Kidney (tissue), 14 donors: ENCODE data around the gene CDK10. TPM values are rescaled to one million over a fixed set of nuclear protein-coding genes. Genes with fewer than 3 reads are reported as not detected.
A peak's percentile ranks its signal among the peaks of the same experiment; 100 is the strongest.
"Not testable (repeated sequence)": the region's sequence is repeated elsewhere in the genome, so short reads cannot be mapped to it uniquely, and the experiment has no call there.

Source experiments
- DNase-seq, 5 donors: peaks; one replicate each; pipeline ENCODE4 v3.0.0-alpha.2; 2013 to 2020
- FAIRE-seq: peaks from 2 replicates; lab custom pipeline; 2012; peaks lifted over from hg19 to GRCh38; lab: Jason Lieb, UNC
- H3K27ac ChIP-seq, 2 donors: one replicate each; pipeline ENCODE4 v1.7.0; 2013; ENCODE audit warnings: low read depth in 2 of 2, low read length in 2 of 2, inconsistent platforms in 1 of 2
- H3K27me3 ChIP-seq: one replicate; pipeline ENCODE4 v1.7.1; 2013; ENCODE audit warnings: low read length, inconsistent platforms; ENCODE audit not compliant: control insufficient read depth, insufficient read depth
- H3K36me3 ChIP-seq, 3 donors: one replicate each; pipeline versions ENCODE4 v1.7.0 to v1.7.1; 2013; ENCODE audit warnings: low read length in 3 of 3, control low read depth in 1 of 3, inconsistent platforms in 1 of 3; ENCODE audit not compliant: insufficient read depth in 3 of 3, control insufficient read depth in 2 of 3
- H3K4me1 ChIP-seq, 3 donors: one replicate each; pipeline versions ENCODE4 v1.7.0 to v1.7.1; 2013; ENCODE audit warnings: low read length in 3 of 3, inconsistent platforms in 1 of 3, low read depth in 1 of 3; ENCODE audit not compliant: control insufficient read depth in 2 of 3, insufficient read depth in 2 of 3
- H3K4me3 ChIP-seq, 3 donors: one replicate each; pipeline versions ENCODE4 v1.7.0 to v1.8.1; 2013; ENCODE audit warnings: low read length in 3 of 3, control low read depth in 1 of 3, inconsistent platforms in 1 of 3
- H3K9ac ChIP-seq, 3 donors: one replicate each; pipeline versions ENCODE4 v1.7.0 to v1.7.1; 2013; ENCODE audit warnings: low read length in 3 of 3, control low read depth in 1 of 3, inconsistent platforms in 1 of 3
- H3K9me3 ChIP-seq, 3 donors: one replicate each; pipeline versions ENCODE4 v1.7.0 to v1.7.1; 2013; ENCODE audit warnings: low read length in 3 of 3, control low read depth in 1 of 3, inconsistent platforms in 1 of 3; ENCODE audit not compliant: control insufficient read depth in 2 of 3, insufficient read depth in 1 of 3
- intact Hi-C: fragments of 100-400 bp; cut with DNase I; formaldehyde crosslinking; loops from one replicate; pipeline ENCODE4 v1.11.1; 2022
- polyA plus RNA-seq: library from polyadenylated mRNA; stranded (reverse); fragments of 350-450 nt; fragmentation: Illumina TruSeq; extraction: RNeasy Lipid Tissue Mini Kit (QIAGEN cat#74804); gene quantifications from one replicate; pipeline ENCODE4 v1.2.3, GENCODE V29; 2014; ENCODE audit warnings: low read depth, low replicate concordance; ENCODE audit not compliant: insufficient read depth
- total RNA-seq: library from RNA; stranded (reverse); fragmentation: NEBNext Ultra II Directional; extraction: Animal tissue kit (Norgen Biotek cat#: 25700); gene quantifications from one replicate; pipeline ENCODE4 v1.2.1, GENCODE V29; 2021
- TF ChIP-seq, protein P1 (sequence below): IDR thresholded peaks from 3 replicates; pipeline ENCODE4 v1.5.1; 2012; ENCODE audit warnings: mild to moderate bottlenecking, moderate library complexity, borderline replicate concordance; ENCODE audit not compliant: insufficient read depth; ENCODE audit errors: extremely low read depth
- donor health status: control.
- donor health status: control.
- donor health status: control.
- donor health status: control.
- donor health status: control.
- donor health status: DM: yes; HTN: yes; CAD: no.
- donor health status: Normal renal cell carcinoma (clear cell type).

Gene CDK10
- total and polyA plus RNA-seq, 2 donors from 2014 or later: 82.6 to 118 TPM

GRCh38 chr16:89667000-89667399 lies 19.5 kb upstream of the CDK10 start:
- H3K27ac ChIP-seq, intact Hi-C loops, H3K27me3 ChIP-seq: not testable (repeated sequence)

DNA sequence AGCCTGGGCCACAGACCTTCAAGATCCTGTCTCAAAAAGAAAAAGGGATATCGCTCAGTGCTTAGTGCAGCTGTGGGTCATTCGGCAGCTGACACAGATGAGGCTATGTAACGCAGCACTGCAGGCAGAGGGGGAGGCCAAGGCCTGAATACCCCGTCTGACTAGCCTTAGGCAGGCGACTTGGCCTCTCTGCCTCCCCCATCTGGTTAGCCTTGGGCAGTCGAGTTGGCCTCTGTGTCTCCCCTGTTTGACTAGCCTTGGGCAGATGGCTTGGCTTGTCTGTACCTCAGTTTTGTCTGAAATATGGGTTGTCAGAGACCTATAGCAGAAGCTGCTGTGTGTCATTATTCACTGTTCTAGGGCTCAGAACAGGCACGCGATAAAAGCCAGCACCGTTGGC lies 18.9 kb upstream of the CDK10 start:
- TF ChIP-seq, protein P1, sequence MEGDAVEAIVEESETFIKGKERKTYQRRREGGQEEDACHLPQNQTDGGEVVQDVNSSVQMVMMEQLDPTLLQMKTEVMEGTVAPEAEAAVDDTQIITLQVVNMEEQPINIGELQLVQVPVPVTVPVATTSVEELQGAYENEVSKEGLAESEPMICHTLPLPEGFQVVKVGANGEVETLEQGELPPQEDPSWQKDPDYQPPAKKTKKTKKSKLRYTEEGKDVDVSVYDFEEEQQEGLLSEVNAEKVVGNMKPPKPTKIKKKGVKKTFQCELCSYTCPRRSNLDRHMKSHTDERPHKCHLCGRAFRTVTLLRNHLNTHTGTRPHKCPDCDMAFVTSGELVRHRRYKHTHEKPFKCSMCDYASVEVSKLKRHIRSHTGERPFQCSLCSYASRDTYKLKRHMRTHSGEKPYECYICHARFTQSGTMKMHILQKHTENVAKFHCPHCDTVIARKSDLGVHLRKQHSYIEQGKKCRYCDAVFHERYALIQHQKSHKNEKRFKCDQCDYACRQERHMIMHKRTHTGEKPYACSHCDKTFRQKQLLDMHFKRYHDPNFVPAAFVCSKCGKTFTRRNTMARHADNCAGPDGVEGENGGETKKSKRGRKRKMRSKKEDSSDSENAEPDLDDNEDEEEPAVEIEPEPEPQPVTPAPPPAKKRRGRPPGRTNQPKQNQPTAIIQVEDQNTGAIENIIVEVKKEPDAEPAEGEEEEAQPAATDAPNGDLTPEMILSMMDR: no peak
- DNase-seq: no peak
- peaks cover 0 to 3% (median 0%) of the 10 kb centered on the region in 3 donors for H3K4me1 ChIP-seq
- H3K27ac ChIP-seq: no peak overlapping the region
- FAIRE-seq: no peak
- H3K36me3 ChIP-seq: no peaks in the 10 kb centered on the region
- H3K9me3 ChIP-seq: no peaks in the 10 kb centered on the region
- H3K27me3 ChIP-seq: no peaks in the 10 kb centered on the region
- intact Hi-C loops: no loop called here
- no peak overlapping the region for H3K4me3 ChIP-seq
- no peak overlapping the region for H3K9ac ChIP-seq

More at GRCh38 chr16:89667000-89667399, 19.5 kb upstream of the CDK10 start:
- H3K36me3 ChIP-seq, H3K9ac ChIP-seq, FAIRE-seq, H3K9me3 ChIP-seq, H3K4me1 ChIP-seq, H3K4me3 ChIP-seq: not testable (repeated sequence)
- TF ChIP-seq, protein P1: peak; percentile 7
- DNase-seq: peak in 1 of 5 donors; percentile 3

- FAIRE-seq (no peak), DNase-seq (no peak)
- intact Hi-C loops: no loop called here
- peak overlapping the region in 2 of 3 donors; percentile 24 to 44 for H3K4me3 ChIP-seq
- no peaks in the 10 kb centered on the region for H3K36me3 ChIP-seq
- peak overlapping the region; percentile 78 to 81 for H3K27ac ChIP-seq
- H3K27me3 ChIP-seq: no peaks in the 10 kb centered on the region
- H3K4me1 ChIP-seq: peaks cover 0 to 3% (median 0%) of the 10 kb centered on the region in 3 donors
- H3K9me3 ChIP-seq: no peaks in the 10 kb centered on the region
- H3K9ac ChIP-seq: no peak overlapping the region
- TF ChIP-seq, protein P1: no peak
Measured at GRCh38 chr16:89668790-89669158, 17.7 kb upstream of the CDK10 start.

DNA sequence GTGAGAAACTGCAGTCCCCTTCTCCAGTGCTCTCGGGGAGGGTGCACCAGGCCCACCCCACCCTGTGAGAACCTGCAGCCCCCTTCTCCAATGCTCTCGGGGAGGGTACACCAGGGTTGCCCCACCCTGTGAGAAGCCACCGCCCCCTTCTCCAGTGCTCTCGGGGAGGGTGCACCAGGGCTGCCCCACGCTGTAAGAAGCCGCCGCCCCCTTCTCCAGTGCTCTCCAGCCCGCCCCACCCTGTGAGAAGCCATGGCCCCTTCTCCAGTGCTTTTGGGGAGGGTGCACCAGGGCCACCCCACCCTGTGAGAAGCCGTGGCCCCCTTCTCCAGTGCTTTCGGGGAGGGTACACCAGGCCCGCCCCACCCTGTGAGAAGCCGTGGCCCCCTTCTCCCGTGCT lies 16.7 kb upstream of the CDK10 start:
- Histone ChIP-seq H3K9ac (no peak overlapping the region), H3K9me3 (no peaks in the 10 kb centered on the region), H3K36me3 (no peaks in the 10 kb centered on the region), H3K4me3 (no peak overlapping the region), H3K27ac (no peak overlapping the region), H3K27me3 (no peaks in the 10 kb centered on the region), H3K4me1 (peaks cover 0 to 3% (median 0%) of the 10 kb centered on the region in 3 donors)
- DNase-seq: no peak
- TF ChIP-seq, protein P1: no peak
- intact Hi-C loops: no loop called here
- FAIRE-seq: no peak
